HepG2 (cell line): ENCODE measurements around the gene NOC2L.

ENCODE experiments used
- BRCA1 ChIP-seq: sonication (generic); formaldehyde crosslinking; IDR thresholded peaks from 2 replicates; pipeline ENCODE4 v1.4.0; 2020; ENCODE audit warnings: missing genetic modification reagents
- KDM5B ChIP-seq: sonication (generic); formaldehyde crosslinking; IDR thresholded peaks from 2 replicates; pipeline ENCODE4 v1.4.0; 2020; ENCODE audit warnings: missing genetic modification reagents, mild to moderate bottlenecking, borderline replicate concordance
- PCBP1 ChIP-seq: fragments of 200-400 bp; formaldehyde crosslinking; IDR thresholded peaks from 2 replicates; pipeline ENCODE4 v1.6.1; 2017; ENCODE audit warnings: mild to moderate bottlenecking, low read depth, low read length, borderline replicate concordance
- PRDM4 ChIP-seq: sonication (generic); formaldehyde crosslinking; IDR thresholded peaks from 2 replicates; pipeline ENCODE4 v1.9.0; 2021; ENCODE audit warnings: missing genetic modification reagents, borderline replicate concordance
- TF ChIP-seq, protein P1 (sequence below), 2 experiments: sonication (generic) in 1 of 2; formaldehyde crosslinking in 1 of 2; IDR thresholded peaks; 2 replicates each; pipeline versions ENCODE4 v1.6.1 to v1.9.0; 2014 to 2022; ENCODE audit warnings: antibody characterized with exemption in 1 of 2, borderline replicate concordance in 1 of 2, inconsistent platforms in 1 of 2, low read depth in 1 of 2, missing genetic modification reagents in 1 of 2
- TF ChIP-seq, protein P2 (sequence below): sonication (generic); formaldehyde crosslinking; IDR thresholded peaks from 2 replicates; pipeline ENCODE4 v1.5.0; 2020; ENCODE audit warnings: mild to moderate bottlenecking, missing genetic modification reagents, moderate library complexity

GRCh38 chr1:1005774-1006304, 46.8 kb upstream of the NOC2L start:
- TF ChIP-seq BRCA1 (CRISPR knock-in tag) (no peak), PRDM4 (CRISPR knock-in tag) (no peak), PCBP1 (no peak), KDM5B (no peak)
- TF ChIP-seq, protein P1, sequence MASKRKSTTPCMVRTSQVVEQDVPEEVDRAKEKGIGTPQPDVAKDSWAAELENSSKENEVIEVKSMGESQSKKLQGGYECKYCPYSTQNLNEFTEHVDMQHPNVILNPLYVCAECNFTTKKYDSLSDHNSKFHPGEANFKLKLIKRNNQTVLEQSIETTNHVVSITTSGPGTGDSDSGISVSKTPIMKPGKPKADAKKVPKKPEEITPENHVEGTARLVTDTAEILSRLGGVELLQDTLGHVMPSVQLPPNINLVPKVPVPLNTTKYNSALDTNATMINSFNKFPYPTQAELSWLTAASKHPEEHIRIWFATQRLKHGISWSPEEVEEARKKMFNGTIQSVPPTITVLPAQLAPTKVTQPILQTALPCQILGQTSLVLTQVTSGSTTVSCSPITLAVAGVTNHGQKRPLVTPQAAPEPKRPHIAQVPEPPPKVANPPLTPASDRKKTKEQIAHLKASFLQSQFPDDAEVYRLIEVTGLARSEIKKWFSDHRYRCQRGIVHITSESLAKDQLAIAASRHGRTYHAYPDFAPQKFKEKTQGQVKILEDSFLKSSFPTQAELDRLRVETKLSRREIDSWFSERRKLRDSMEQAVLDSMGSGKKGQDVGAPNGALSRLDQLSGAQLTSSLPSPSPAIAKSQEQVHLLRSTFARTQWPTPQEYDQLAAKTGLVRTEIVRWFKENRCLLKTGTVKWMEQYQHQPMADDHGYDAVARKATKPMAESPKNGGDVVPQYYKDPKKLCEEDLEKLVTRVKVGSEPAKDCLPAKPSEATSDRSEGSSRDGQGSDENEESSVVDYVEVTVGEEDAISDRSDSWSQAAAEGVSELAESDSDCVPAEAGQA (IDR thresholded peaks at IDR 0.05; ENCODE audit: low read depth) = no peak
- TF ChIP-seq, protein P1 (CRISPR knock-in tag; IDR thresholded peaks at IDR 0.05; ENCODE audit: borderline replicate concordance) = no peak
- TF ChIP-seq, protein P2, sequence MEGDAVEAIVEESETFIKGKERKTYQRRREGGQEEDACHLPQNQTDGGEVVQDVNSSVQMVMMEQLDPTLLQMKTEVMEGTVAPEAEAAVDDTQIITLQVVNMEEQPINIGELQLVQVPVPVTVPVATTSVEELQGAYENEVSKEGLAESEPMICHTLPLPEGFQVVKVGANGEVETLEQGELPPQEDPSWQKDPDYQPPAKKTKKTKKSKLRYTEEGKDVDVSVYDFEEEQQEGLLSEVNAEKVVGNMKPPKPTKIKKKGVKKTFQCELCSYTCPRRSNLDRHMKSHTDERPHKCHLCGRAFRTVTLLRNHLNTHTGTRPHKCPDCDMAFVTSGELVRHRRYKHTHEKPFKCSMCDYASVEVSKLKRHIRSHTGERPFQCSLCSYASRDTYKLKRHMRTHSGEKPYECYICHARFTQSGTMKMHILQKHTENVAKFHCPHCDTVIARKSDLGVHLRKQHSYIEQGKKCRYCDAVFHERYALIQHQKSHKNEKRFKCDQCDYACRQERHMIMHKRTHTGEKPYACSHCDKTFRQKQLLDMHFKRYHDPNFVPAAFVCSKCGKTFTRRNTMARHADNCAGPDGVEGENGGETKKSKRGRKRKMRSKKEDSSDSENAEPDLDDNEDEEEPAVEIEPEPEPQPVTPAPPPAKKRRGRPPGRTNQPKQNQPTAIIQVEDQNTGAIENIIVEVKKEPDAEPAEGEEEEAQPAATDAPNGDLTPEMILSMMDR = no peak
